Measurements from ENCODE around the gene FGF8.

Gene FGF8

GRCh38 chr10:101744267-101744666 lies 31.6 kb downstream of the FGF8 start:
- no peak for TF ChIP-seq CTCF (IDR thresholded peaks at IDR 0.05; ENCODE audit: low read depth, low read length, missing control alignments)
- DNase-seq (ENCODE audit: low read depth) = no peak

DNA sequence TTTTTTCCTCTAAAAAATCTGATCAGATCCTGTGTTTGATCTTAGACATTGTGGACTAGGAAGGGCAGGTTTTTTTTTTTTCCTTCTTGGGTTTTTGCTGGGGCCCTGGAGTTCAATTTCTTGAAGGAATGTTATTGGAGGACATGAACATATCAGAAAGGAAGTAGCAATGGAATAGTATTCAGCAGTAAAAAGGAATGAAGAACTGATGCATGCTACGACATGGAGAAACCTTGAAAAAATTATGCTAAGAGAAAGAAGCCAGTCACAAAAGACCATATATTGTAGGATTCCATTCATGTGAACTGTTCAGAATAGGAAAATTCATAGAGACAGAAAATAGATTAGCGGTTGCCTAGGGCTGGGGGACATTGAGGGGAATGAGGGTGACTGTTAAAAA lies 34.0 kb downstream of the FGF8 start:
- H3K4me3 ChIP-seq (ENCODE audit: low read depth, low read length) = no peak overlapping the region
- TF ChIP-seq CTCF (IDR thresholded peaks at IDR 0.05; ENCODE audit: low read depth, low read length, missing control alignments) = no peak
- in situ Hi-C loops (cut with HindIII; ENCODE audit: low sequenced_read_pairs) = no loop called here
- no peak for DNase-seq (ENCODE audit: low read depth)

More at GRCh38 chr10:101744267-101744666, 31.6 kb downstream of the FGF8 start:
- no peak overlapping the region for H3K4me3 ChIP-seq (ENCODE audit: low read depth, low read length)
- in situ Hi-C loops (cut with HindIII; ENCODE audit: low sequenced_read_pairs) = no loop called here

- no peak for DNase-seq (ENCODE audit: low read depth)
- no peak for TF ChIP-seq CTCF (IDR thresholded peaks at IDR 0.05; ENCODE audit: low read depth, low read length, missing control alignments)
- in situ Hi-C loops (cut with HindIII; ENCODE audit: low sequenced_read_pairs) = no loop called here
- no peak overlapping the region for H3K4me3 ChIP-seq (ENCODE audit: low read depth, low read length)
These were observed 39.2 kb downstream of the FGF8 start for GRCh38 chr10:101736666-101737065.

DNA sequence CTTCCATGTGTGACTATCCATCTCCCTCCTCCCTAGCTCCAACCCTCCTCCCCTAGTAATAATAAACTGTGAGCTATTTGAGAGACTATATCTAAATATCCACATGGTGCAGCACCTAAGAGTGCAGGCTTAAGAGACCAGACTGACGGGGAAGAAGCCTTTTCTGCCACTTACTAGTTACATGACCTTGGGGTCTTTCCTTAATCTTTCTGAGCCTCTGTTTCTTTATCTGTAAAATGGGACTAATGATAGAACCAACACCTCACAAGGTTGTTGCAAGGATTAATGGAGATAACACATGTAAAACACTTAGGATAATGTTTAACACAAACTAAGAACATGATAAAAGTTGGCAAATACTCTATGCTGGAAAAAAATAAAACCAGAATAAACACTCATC lies 43.8 kb downstream of the FGF8 start:
- no peak overlapping the region for H3K4me3 ChIP-seq (ENCODE audit: low read depth, low read length)
- in situ Hi-C loops (cut with HindIII; ENCODE audit: low sequenced_read_pairs) = no loop called here
- no peak for TF ChIP-seq CTCF (IDR thresholded peaks at IDR 0.05; ENCODE audit: low read depth, low read length, missing control alignments)
- DNase-seq (ENCODE audit: low read depth) = no peak

GRCh38 chr10:101726115-101726387 lies 49.9 kb downstream of the FGF8 start:
- in situ Hi-C loops (cut with HindIII; ENCODE audit: low sequenced_read_pairs) = no loop called here
- no peak for TF ChIP-seq CTCF (IDR thresholded peaks at IDR 0.05; ENCODE audit: low read depth, low read length, missing control alignments)
- no peak for DNase-seq (ENCODE audit: low read depth)
- H3K4me3 ChIP-seq (ENCODE audit: low read depth, low read length) = no peak overlapping the region

GRCh38 chr10:101725296-101726114 lies 50.4 kb downstream of the FGF8 start:
- no peak overlapping the region for H3K4me3 ChIP-seq (ENCODE audit: low read depth, low read length)
- in situ Hi-C loops (cut with HindIII; ENCODE audit: low sequenced_read_pairs) = no loop called here
- no peak for TF ChIP-seq CTCF (IDR thresholded peaks at IDR 0.05; ENCODE audit: low read depth, low read length, missing control alignments)
- DNase-seq (ENCODE audit: low read depth) = no peak
